ENCODE measurements around the gene NAV2. TPM values are rescaled to one million over a fixed set of nuclear protein-coding genes. Genes with fewer than 3 reads are reported as not detected.

NAV2 gene
- total and polyA plus RNA-seq, 2 experiments from 2014 or later, result 26.0 to 45.0 TPM

- peaks cover 18% of the 10 kb centered on the region for H3K4me1 Mint-ChIP-seq
- Histone ChIP-seq H3F3A (replicated peaks; ENCODE audit: low read depth) (0 out of 2 replicates have a peak, but pooled peaks cover 3% of the 10 kb centered on the region), H4K20me1 (replicated peaks; ENCODE audit: insufficient read depth) (no peaks in the 10 kb centered on the region), H2AFZ (no peak overlapping the region), H3K27ac (ENCODE audit: low read depth) (no peak overlapping the region), H3K4me1 (ENCODE audit: insufficient read depth) (0 out of 2 replicates have a peak, but pooled peaks cover 5% of the 10 kb centered on the region), H3K79me2 (replicated peaks; ENCODE audit: insufficient read depth) (0 out of 2 replicates have a peak, but pooled peaks cover 5% of the 10 kb centered on the region), H3K4me3 (no peak overlapping the region), H3K36me3 (ENCODE audit: insufficient read depth) (peaks cover 8% of the 10 kb centered on the region; the same call in 1 of the 2 replicates), H3K27me3 (ENCODE audit: insufficient read depth) (no peaks in the 10 kb centered on the region), H3K9me2 (ENCODE audit: insufficient read depth) (no peaks in the 10 kb centered on the region), H3K4me2 (no peak overlapping the region)
- no peak for ATAC-seq
- no peak for DNase-seq (ENCODE audit: low spot score)
- H3K27ac Mint-ChIP-seq, result no peak overlapping the region
- no peak overlapping the region for H3K4me3 Mint-ChIP-seq
- no peaks in the 10 kb centered on the region for H3K9me3 Mint-ChIP-seq
- no peak for TF ChIP-seq ZNF331 (CRISPR knock-in tag; IDR thresholded peaks at IDR 0.05; ENCODE audit: low read depth)
- TF ChIP-seq POLR2AphosphoS5 (IDR thresholded peaks at IDR 0.05; ENCODE audit: low read depth), result no peak
- no peak for TF ChIP-seq CTCF (conservative IDR thresholded peaks at IDR 0.05; ENCODE audit: low read depth in 2 of 2)
- TF ChIP-seq ETS1 (IDR thresholded peaks at IDR 0.05), result no peak
- no peak for TF ChIP-seq CREB1 (CRISPR knock-in tag; IDR thresholded peaks at IDR 0.05; ENCODE audit: low read depth)
- no peak for TF ChIP-seq NANOG (IDR thresholded peaks at IDR 0.05; ENCODE audit: borderline replicate concordance)
- no peak for TF ChIP-seq REST (IDR thresholded peaks at IDR 0.05; ENCODE audit: unreplicated experiment)
- peaks cover 2% of the 10 kb centered on the region for H3K27me3 Mint-ChIP-seq (ENCODE audit: insufficient read depth, low read depth, poor library complexity)
- H3K36me3 Mint-ChIP-seq (ENCODE audit: low read depth), result peaks cover 25% of the 10 kb centered on the region
These were observed 226.8 kb downstream of the NAV2 start for GRCh38 chr11:19939415-19939929.

DNA sequence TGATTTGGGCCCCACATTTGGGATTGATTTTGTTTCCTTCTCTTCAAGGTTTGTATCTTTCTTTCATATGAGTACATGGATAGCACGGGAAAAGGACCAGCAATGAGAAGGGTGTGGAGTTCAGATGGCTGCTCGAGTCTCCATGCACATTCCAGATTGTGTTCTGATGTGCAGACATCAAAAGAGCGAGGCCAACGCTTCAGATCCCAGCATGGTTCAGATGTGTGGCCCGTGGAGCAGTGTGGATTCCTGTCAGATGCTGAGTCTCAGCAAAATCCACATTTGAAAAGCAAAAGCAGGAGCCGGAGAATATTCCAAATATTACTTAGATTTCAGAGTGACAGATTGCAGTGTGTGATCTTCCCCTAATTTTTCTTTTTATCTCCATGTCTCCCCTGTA is 228.2 kb downstream of the NAV2 start:
- ATAC-seq, result no peak
- Histone ChIP-seq H2AFZ (no peak overlapping the region), H3K27ac (ENCODE audit: low read depth) (no peak overlapping the region), H3K4me1 (ENCODE audit: insufficient read depth) (no peaks in the 10 kb centered on the region), H4K20me1 (replicated peaks; ENCODE audit: insufficient read depth) (no peaks in the 10 kb centered on the region), H3K4me2 (no peak overlapping the region), H3F3A (replicated peaks; ENCODE audit: low read depth) (0 out of 2 replicates have a peak, but pooled peaks cover 3% of the 10 kb centered on the region), H3K36me3 (ENCODE audit: insufficient read depth) (peaks cover 8% of the 10 kb centered on the region; the same call in 1 of the 2 replicates), H3K27me3 (ENCODE audit: insufficient read depth) (no peaks in the 10 kb centered on the region), H3K9me2 (ENCODE audit: insufficient read depth) (no peaks in the 10 kb centered on the region), H3K79me2 (replicated peaks; ENCODE audit: insufficient read depth) (0 out of 2 replicates have a peak, but pooled peaks cover 5% of the 10 kb centered on the region), H3K4me3 (no peak overlapping the region)
- Mint-ChIP-seq H3K27me3 (ENCODE audit: insufficient read depth, low read depth, poor library complexity) (peaks cover 5% of the 10 kb centered on the region), H3K27ac (no peak overlapping the region), H3K4me3 (no peak overlapping the region), H3K9me3 (no peaks in the 10 kb centered on the region), H3K36me3 (ENCODE audit: low read depth) (peaks cover 19% of the 10 kb centered on the region), H3K4me1 (peaks cover 6% of the 10 kb centered on the region)
- no peak for DNase-seq (ENCODE audit: low spot score)
- TF ChIP-seq ZNF331 (CRISPR knock-in tag; IDR thresholded peaks at IDR 0.05; ENCODE audit: low read depth), result no peak
- no peak for TF ChIP-seq STAT1 (IDR thresholded peaks at IDR 0.05; ENCODE audit: unreplicated experiment)

Data from GM23338 (cell line).